GM12801 (cell line): ENCODE results near the gene ZNF511.

Experiments used
- TF ChIP-seq, protein P1 (sequence below): IDR thresholded peaks from one replicate; pipeline ENCODE4 v1.5.1; 2011; ENCODE audit warnings: control low read depth; ENCODE audit not compliant: insufficient read length; ENCODE audit errors: extremely low read depth

The ZNF511 gene

DNA sequence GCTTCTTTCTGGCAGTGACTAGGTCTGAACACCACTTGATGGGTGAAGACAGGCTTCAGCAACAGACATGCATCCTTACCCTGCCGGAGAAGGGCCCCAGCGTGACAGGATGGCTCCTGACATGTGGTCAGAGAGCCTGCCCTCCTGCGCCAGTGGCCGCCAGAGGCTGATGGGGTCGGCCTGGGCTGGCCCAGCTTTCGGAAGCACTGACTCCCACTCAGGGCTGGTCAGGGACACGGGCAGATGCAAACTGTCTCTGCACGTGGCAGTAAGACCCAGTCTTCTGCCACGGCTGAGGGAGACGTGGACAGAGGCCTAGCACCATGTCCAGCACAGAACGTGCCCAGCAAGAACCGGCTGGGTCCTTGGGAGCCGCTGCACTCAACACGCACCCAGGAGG, 10.2 kb upstream of the ZNF511 start:
- TF ChIP-seq, protein P1, sequence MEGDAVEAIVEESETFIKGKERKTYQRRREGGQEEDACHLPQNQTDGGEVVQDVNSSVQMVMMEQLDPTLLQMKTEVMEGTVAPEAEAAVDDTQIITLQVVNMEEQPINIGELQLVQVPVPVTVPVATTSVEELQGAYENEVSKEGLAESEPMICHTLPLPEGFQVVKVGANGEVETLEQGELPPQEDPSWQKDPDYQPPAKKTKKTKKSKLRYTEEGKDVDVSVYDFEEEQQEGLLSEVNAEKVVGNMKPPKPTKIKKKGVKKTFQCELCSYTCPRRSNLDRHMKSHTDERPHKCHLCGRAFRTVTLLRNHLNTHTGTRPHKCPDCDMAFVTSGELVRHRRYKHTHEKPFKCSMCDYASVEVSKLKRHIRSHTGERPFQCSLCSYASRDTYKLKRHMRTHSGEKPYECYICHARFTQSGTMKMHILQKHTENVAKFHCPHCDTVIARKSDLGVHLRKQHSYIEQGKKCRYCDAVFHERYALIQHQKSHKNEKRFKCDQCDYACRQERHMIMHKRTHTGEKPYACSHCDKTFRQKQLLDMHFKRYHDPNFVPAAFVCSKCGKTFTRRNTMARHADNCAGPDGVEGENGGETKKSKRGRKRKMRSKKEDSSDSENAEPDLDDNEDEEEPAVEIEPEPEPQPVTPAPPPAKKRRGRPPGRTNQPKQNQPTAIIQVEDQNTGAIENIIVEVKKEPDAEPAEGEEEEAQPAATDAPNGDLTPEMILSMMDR: no peak

DNA sequence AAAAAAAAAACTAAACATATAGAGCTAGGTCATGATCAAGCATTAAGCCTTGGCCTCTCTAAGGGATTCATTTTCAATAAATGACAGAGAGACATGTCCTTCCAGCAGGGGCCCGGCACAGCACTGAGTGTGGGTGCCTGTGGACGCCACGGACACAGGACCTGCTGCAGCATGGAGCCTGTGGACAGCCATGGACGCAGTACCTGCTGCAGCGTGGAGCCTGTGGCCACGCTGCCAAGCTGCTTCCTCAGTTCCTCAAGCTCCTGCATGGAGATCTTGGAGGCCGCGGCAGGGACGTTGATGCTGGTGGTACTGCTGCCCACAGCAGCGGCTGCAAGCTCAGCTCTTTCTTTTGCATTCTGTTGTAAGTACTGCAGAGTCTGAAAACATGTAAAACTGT, 9.5 kb upstream of the ZNF511 start:
- TF ChIP-seq, protein P1: no peak

DNA sequence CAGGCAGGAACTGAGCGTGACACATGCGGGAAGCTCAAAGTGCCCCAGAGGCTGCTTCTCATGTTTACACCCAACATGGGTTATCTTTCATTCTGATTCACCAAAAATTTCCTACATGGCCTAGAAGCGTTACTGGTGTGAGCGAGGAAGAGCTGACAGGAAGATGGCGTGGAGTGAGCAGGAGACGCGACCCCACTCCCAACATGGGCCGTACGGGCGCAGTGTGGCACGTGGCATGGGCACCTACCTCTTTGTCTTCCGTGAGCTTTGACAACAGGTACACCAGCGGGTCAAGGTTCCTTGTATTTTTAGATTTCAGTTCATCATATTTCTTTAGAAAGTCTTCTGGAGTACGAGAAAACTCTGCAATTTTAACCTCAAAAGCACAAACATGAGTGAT, 9.0 kb upstream of the ZNF511 start:
- TF ChIP-seq, protein P1: no peak

DNA sequence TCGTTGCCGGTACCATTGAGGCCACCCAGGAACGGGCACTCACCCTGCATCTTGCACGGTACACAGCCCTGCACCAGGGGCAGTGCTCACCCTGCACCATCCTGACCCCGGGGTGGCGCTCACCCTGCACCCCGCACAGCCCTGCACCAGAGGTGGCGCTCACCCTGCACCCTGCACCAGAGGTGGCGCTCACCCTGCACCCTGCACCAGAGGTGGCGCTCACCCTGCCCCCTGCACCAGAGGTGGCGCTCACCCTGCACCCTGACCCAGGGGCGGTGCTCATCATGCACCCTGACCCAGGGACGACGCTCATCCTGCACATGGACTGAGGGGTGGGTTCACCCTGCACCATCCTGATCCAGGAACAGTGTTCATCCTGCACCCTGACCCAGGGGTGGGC, 6.5 kb upstream of the ZNF511 start:
- TF ChIP-seq, protein P1: no peak

DNA sequence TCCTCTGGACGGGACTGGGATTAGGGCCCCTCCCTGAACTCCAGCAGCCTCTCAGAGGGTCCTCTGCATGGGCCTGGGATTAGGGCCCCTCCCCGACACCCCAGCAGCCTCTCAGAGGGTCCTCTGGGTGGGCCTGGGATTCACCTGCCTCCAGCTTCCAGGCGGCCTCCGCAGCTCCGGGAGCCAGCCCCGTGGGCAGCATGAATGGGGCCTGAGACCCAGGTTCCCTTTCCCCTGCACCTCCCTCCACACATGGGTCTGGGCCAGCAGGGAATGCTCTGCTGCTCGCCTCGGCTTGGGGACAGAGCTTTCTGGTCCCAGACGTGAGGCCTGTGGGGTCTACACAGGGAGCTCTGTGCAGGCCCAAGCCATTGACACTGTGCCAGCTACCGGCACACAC, 5.5 kb upstream of the ZNF511 start:
- TF ChIP-seq, protein P1: no peak

DNA sequence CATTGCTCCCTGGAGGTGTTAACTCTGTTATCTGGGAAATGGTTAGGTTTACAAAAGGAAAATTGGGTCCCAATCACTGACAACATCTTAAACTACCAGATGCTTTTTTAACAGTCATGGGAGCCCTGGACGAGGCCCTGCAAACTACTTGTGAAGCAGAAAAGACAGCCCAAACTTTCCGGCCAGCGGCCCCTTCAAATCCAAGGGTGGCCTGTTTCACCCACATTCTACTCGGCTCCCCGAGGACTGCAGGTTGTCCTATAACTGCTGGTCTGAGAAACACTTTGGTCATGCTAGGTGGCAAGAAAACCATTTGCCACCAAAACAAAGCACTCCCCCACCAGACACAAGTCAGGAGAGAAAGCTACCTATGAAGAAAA, 2.6 kb upstream of the ZNF511 start:
- TF ChIP-seq, protein P1: no peak

DNA sequence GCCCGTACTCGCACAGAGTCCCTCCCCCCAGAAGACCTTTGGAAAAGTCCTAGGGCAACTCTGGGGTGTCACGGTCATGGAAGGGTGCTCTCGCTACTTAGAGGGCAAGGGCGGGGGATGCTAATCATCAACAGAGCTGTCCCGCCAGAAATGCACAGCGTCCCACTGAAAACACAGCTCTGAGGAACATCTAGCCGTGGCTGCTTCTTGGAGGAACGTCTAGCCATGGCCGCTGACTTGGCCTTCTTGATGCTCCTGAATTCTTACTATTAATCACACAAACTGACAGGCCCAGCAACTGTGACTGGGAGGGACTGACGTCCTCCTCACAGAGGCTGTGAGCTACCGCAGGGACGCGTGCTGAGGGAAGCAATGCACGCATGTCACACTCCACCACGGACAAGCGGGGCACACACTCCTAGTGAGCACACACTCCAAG, 1.8 kb upstream of the ZNF511 start:
- TF ChIP-seq, protein P1: no peak
